B cell (primary cell): Measurements from ENCODE around the gene CXCR6. TPM values are rescaled to one million over a fixed set of nuclear protein-coding genes. Genes with fewer than 3 reads are reported as not detected.

Experiments used
- ATAC-seq: fragments of 200-7000 bp; cut with Tn5 transposase; one replicate; pipeline ENCODE4 v1.10.0; 2021; ENCODE audit warnings: low read depth, mild to moderate bottlenecking, moderate number of reproducible peaks, moderate library complexity
- CTCF ChIA-PET: fragments of 350-600 bp; sonication (Branson Sonifier 250); formaldehyde crosslinking; loops from one replicate; lab custom pipeline; 2021; ENCODE audit warnings: antibody characterized with exemption, inconsistent platforms; lab: Charles Lee
- POLR2A ChIA-PET: fragments of 350-600 bp; sonication (Branson Sonifier 250); formaldehyde crosslinking; loops from one replicate; lab custom pipeline; 2021; ENCODE audit warnings: antibody characterized with exemption; lab: Charles Lee
- DNase-seq: peaks from one replicate; pipeline ENCODE4 v3.0.0; 2013
- H2AFZ ChIP-seq: 2 replicates; pipeline ENCODE4 v1.6.1; 2012; ENCODE audit warnings: mild to moderate bottlenecking, low read depth, low read length; ENCODE audit not compliant: insufficient read depth, poor library complexity, severe bottlenecking
- H3K27ac ChIP-seq, 2 donors: 1 replicate in 1 of 2; 2 replicates in 1 of 2; pipeline ENCODE4 v1.5.1; 2012 to 2013; ENCODE audit warnings: low read length in 2 of 2, mild to moderate bottlenecking in 2 of 2, moderate library complexity in 1 of 2
- H3K27me3 ChIP-seq, 4 experiments: fragments of 200-600 bp in 1 of 4; sonication (generic) in 1 of 4; replicated peaks in 1 of 4; 1 replicate in 2 of 4; 2 replicates in 2 of 4; pipeline versions ENCODE4 v1.6.1 to v1.7.0; 2013 to 2016; ENCODE audit warnings: low read length in 3 of 4, mild to moderate bottlenecking in 2 of 4, mixed read lengths in 1 of 4, moderate library complexity in 1 of 4; ENCODE audit not compliant: insufficient read depth in 4 of 4, control insufficient read depth in 3 of 4; ENCODE audit errors: control extremely low read depth in 1 of 4
- H3K36me3 ChIP-seq, 2 experiments: replicated peaks in 1 of 2; 1 replicate in 1 of 2; 2 replicates in 1 of 2; pipeline versions ENCODE4 v1.6.1 to v1.7.1; 2013; ENCODE audit warnings: low read length in 1 of 2; ENCODE audit not compliant: insufficient read depth in 2 of 2, control insufficient read depth in 1 of 2; ENCODE audit errors: control extremely low read depth in 1 of 2, extremely low read depth in 1 of 2
- H3K4me1 ChIP-seq, 2 donors: fragments of 200-600 bp in 1 of 2; sonication (generic) in 1 of 2; 1 replicate in 1 of 2; 2 replicates in 1 of 2; pipeline versions ENCODE4 v1.5.1 to v1.6.1; 2013 to 2017; ENCODE audit warnings: low read length in 2 of 2; ENCODE audit not compliant: control insufficient read depth in 2 of 2, insufficient read depth in 2 of 2
- H3K4me2 ChIP-seq: replicated peaks from 2 replicates; pipeline ENCODE3; 2012; ENCODE audit warnings: mild to moderate bottlenecking, low read depth, low read length; ENCODE audit not compliant: poor library complexity, severe bottlenecking
- H3K4me3 ChIP-seq, 5 experiments: fragments of 200-600 bp in 1 of 5; sonication (generic) in 1 of 5; 1 replicate in 3 of 5; 2 replicates in 2 of 5; pipeline versions ENCODE4 v1.5.1 to v1.7.0; 2011 to 2016; ENCODE audit warnings: low read length in 4 of 5, mild to moderate bottlenecking in 4 of 5, low read depth in 2 of 5, control low read depth in 1 of 5, moderate library complexity in 1 of 5; ENCODE audit not compliant: insufficient read depth in 1 of 5; ENCODE audit errors: control extremely low read depth in 1 of 5, extremely low read depth in 1 of 5
- H3K79me2 ChIP-seq: fragments of 200-600 bp; sonication (generic); one replicate; pipeline ENCODE4 v1.6.0; 2016; ENCODE audit warnings: low read length; ENCODE audit not compliant: control insufficient read depth, insufficient read depth
- H3K9ac ChIP-seq: fragments of 200-600 bp; sonication (generic); 2 replicates; pipeline ENCODE4 v1.6.1; 2017; ENCODE audit warnings: mild to moderate bottlenecking, low read length, moderate library complexity
- H3K9me3 ChIP-seq, 3 donors: one replicate each; pipeline versions ENCODE4 v1.6.1 to v1.7.1; 2013; ENCODE audit warnings: low read length in 2 of 3; ENCODE audit not compliant: control insufficient read depth in 2 of 3, insufficient read depth in 1 of 3; ENCODE audit errors: control extremely low read depth in 1 of 3
- H4K20me1 ChIP-seq: 2 replicates; pipeline ENCODE4 v1.6.0; 2012; ENCODE audit warnings: mild to moderate bottlenecking, low read length; ENCODE audit not compliant: insufficient read depth, control insufficient read depth, poor library complexity, severe bottlenecking
- H3K27ac Mint-ChIP-seq: one replicate; pipeline ENCODE4 v1.8.0; 2021; ENCODE audit warnings: mixed read lengths
- H3K27me3 Mint-ChIP-seq: one replicate; pipeline ENCODE4 v1.8.0; 2021; ENCODE audit warnings: mixed read lengths
- H3K4me1 Mint-ChIP-seq: one replicate; pipeline ENCODE4 v1.8.0; 2021; ENCODE audit warnings: mixed read lengths
- H3K4me3 Mint-ChIP-seq: one replicate; pipeline ENCODE4 v1.8.0; 2021; ENCODE audit warnings: mixed read lengths
- H3K9me3 Mint-ChIP-seq: one replicate; pipeline ENCODE4 v1.8.0; 2022; ENCODE audit warnings: mixed read lengths; ENCODE audit not compliant: insufficient read depth
- EZH2 ChIP-seq: IDR thresholded peaks from 2 replicates; pipeline ENCODE4 v1.6.1; 2012; ENCODE audit warnings: borderline replicate concordance, low read depth, mild to moderate bottlenecking, moderate library complexity, low read length; ENCODE audit not compliant: insufficient read depth, poor library complexity, severe bottlenecking
- WGBS: methylation state at CpG from one replicate; pipeline ENCODE4 v1.1.5; 2013; ENCODE audit warnings: missing lambda C conversion rate; ENCODE audit not compliant: insufficient coverage; 5-methylcytosine and 5-hydroxymethylcytosine counted together
- intact Hi-C: fragments of 100-400 bp; cut with micrococcal nuclease; formaldehyde crosslinking; loops from one replicate; pipeline ENCODE4 v1.10.0; 2022
- polyA plus RNA-seq: library from polyadenylated mRNA; depleted of rRNA; stranded (reverse); fragments of >200 nt; gene quantifications from 2 replicates; pipeline ENCODE4 v1.2.3, GENCODE V29; 2012
- total RNA-seq, 2 donors: library from RNA; stranded (reverse); fragments of 120-200 nt in 1 of 2; gene quantifications; 1 replicate in 1 of 2; 2 replicates in 1 of 2; pipeline versions ENCODE4 v1.2.3 to v1.2.4, GENCODE V29; 2013 to 2022
- TF ChIP-seq, protein P1 (sequence below): fragments of 200-600 bp; IDR thresholded peaks from one replicate; pipeline ENCODE4 v1.8.0; 2022; ENCODE audit warnings: antibody characterized with exemption, mild to moderate bottlenecking

Gene CXCR6
- total and polyA plus RNA-seq, 2 donors (not counting 1 experiment from before 2014, with no cell fraction given) = not detected

DNA sequence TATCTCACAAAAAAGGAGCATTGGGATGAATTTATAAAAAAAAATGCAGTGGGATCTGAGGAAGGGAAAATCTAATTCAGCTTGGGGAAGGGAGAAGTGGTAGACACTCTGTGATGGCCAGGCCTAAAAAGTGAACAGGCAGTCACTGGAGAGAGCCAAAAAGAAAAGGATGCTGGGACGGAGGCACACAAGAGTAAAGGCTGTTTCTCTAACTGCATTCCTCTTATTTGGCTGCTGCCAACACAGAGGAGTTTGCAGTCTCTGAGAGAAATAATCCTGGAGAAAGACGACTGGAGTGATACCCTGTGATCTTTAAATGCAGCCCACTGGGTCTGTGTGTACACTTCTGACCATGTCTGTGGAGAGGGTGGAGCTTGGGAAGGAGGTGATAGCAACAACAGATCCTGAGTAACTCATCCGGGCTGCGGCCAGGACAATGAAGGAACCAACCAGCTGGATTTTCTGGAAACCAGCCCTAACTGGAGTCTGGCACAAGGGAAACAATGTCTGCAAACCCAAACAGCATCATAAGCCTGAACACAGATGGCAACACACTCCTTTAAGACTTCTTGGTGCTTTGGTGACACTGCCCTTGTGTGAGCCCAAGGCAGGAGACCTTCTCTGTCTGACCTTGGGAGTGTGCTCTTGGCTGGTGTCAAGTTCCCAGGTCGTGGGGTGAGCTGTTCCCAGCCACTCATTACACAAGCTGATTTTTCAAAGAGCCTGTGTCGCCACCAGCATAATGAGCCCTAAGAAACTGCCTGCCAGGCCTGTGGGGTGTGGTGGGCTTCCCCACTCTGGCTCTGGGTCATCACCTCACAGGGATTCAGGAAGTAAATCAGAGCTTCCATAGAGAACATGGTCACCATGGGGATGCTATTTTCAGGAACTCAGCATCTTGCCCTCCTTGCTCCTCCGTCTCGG is 44.4 kb downstream of the CXCR6 start:
- no peaks in the 10 kb centered on the region for H3K9me3 ChIP-seq
- Mint-ChIP-seq H3K27me3 (no peaks in the 10 kb centered on the region), H3K27ac (no peak overlapping the region), H3K4me3 (no peak overlapping the region), H3K4me1 (peaks cover 24% of the 10 kb centered on the region), H3K9me3 (no peaks in the 10 kb centered on the region)
- WGBS = 99% methylated on average over 7 of the region's 8 CpGs
- H3K79me2 ChIP-seq = peaks cover 32% of the 10 kb centered on the region
- H3K27ac ChIP-seq = no peak overlapping the region
- no peak overlapping the region for H2AFZ ChIP-seq
- H3K4me3 ChIP-seq = no peak overlapping the region
- H3K4me1 ChIP-seq = peaks cover 7 to 15% of the 10 kb centered on the region in 2 donors
- no peak overlapping the region for H3K4me2 ChIP-seq
- no peaks in the 10 kb centered on the region for H3K27me3 ChIP-seq
- ATAC-seq (no peak), DNase-seq (no peak)
- H3K36me3 ChIP-seq = peaks cover 2 to 25% of the 10 kb centered on the region in 2 experiments
- TF ChIP-seq, protein P1, sequence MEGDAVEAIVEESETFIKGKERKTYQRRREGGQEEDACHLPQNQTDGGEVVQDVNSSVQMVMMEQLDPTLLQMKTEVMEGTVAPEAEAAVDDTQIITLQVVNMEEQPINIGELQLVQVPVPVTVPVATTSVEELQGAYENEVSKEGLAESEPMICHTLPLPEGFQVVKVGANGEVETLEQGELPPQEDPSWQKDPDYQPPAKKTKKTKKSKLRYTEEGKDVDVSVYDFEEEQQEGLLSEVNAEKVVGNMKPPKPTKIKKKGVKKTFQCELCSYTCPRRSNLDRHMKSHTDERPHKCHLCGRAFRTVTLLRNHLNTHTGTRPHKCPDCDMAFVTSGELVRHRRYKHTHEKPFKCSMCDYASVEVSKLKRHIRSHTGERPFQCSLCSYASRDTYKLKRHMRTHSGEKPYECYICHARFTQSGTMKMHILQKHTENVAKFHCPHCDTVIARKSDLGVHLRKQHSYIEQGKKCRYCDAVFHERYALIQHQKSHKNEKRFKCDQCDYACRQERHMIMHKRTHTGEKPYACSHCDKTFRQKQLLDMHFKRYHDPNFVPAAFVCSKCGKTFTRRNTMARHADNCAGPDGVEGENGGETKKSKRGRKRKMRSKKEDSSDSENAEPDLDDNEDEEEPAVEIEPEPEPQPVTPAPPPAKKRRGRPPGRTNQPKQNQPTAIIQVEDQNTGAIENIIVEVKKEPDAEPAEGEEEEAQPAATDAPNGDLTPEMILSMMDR = no peak
- peaks cover 26% of the 10 kb centered on the region for H4K20me1 ChIP-seq
- intact Hi-C loops = no loop called here
- ChIA-PET POLR2A (no interaction called here), CTCF (no interaction called here)
- no peak overlapping the region for H3K9ac ChIP-seq

DNA sequence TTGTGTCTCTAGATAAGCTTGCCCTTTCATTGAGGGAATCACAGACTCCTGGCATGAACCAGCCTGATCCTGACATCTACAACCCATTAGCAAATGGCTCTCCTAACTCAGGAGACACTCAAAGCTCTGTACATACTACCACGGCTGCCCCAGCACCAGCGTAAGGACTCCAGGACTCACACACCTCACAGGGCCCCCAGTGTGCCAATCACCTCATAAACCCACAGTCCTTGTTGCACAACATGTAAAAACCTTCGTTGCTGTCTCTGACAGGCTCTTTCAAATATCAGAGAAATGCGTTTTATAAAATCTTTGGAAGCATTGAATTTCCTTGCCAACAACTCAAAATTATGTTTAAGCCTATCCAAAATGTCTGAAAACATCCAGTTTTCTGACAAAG is 45.1 kb downstream of the CXCR6 start:
- Mint-ChIP-seq H3K27me3 (no peaks in the 10 kb centered on the region), H3K4me1 (peaks cover 32% of the 10 kb centered on the region), H3K9me3 (no peaks in the 10 kb centered on the region), H3K27ac (no peak overlapping the region), H3K4me3 (no peak overlapping the region)
- Histone ChIP-seq H3K27me3 (no peaks in the 10 kb centered on the region), H3K9ac (no peak overlapping the region), H3K4me3 (no peak overlapping the region), H3K4me2 (no peak overlapping the region), H3K9me3 (no peaks in the 10 kb centered on the region), H2AFZ (no peak overlapping the region), H4K20me1 (peaks cover 26% of the 10 kb centered on the region), H3K27ac (no peak overlapping the region), H3K36me3 (peaks cover 0 to 17% of the 10 kb centered on the region in 2 experiments), H3K4me1 (peaks cover 14 to 22% of the 10 kb centered on the region in 2 donors), H3K79me2 (peaks cover 36% of the 10 kb centered on the region)
- ATAC-seq = no peak
- intact Hi-C loops = no loop called here
- no peak for DNase-seq
- POLR2A ChIA-PET = no interaction called here
- CTCF ChIA-PET = interaction anchor here (1.3 kb wide), 1 partner anchor 11 kb away, joined by 3 read pairs; no protein-coding TSS in a partner anchor
- 96% methylated on average over 4 of the region's 4 CpGs for WGBS
- no peak for TF ChIP-seq EZH2
- TF ChIP-seq, protein P1 = no peak
